ENCODE measurements around the gene KCNK1. TPM values are rescaled to one million over a fixed set of nuclear protein-coding genes. Genes with fewer than 3 reads are reported as not detected.

The KCNK1 gene
- 2.2 TPM for total RNA-seq
- long read RNA-seq, transcript KCNK1-202 (3 exons, 2,161 nt) = major isoform, 6 of 7 reads
- long read RNA-seq, partial matches to known transcripts = 0 of 7 reads
- long read RNA-seq, other reads (novel, unspliced or antisense) = 1 of 7 reads

GRCh38 chr1:233613252-233614172 is at the start of gene KCNK1:
KCNK1 (plus strand) TSS chr1:233614106; CDS start chr1:233614172, 66 bp downstream.
- DNase-seq (ENCODE audit: low spot score) = no peak

DNA sequence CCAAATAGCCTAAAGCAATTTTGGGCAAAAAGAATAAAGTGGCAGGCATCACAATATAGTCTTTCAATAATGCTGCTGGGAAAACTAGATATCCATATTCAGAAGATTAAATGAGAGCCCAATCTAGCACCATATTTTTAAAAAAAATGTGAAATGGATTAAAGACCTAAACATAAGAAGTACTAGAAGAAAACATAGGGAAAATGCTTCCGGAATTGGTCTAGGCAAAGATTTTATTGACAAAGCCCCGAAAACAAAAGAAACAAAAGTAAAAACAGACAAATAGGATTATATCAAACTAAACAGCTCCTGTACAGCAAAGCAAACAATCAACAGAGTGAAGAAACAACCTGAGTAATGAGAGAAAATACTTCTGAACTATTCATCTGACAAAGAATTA is 48.6 kb upstream of the KCNK1 start:
- no peak for DNase-seq (ENCODE audit: low spot score)

DNA sequence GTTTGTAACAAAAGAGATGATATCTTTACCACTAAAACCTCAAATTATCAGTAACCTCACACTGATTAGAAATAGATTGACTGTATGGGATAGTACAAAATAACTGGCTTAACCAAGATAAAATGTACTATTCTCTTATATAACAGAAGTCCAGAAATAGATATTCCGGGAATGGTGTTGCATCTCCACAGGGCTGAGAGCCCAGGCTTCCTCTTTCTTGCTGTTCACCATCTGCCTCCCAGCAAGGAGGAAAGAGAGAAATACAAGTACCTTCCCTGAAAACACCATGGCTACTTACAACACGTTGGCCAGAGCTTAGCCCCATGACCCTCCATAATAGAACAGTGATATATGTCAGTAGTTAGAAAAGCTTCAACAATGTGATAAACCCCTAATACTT is 47.0 kb upstream of the KCNK1 start:
- no peak for DNase-seq (ENCODE audit: low spot score)

DNA sequence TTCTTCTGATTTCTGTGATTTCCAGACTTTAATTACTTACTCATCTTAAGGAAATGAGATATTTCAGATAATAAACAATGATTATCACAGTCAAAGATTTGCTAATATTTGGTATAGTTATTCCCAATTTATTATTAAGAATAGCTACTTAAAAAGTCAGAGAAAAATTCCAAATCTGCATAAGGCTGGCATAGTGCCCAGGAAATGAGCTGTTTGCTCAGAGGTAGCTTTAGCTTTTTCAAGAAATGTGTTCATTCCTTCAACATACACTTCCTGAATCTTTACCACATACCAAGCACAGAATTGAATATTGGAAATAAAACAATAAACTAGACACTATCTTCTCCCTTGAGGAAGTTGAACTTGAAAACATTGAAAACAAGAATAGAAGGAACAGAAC is 44.3 kb upstream of the KCNK1 start:
- DNase-seq (ENCODE audit: low spot score) = no peak

GRCh38 chr1:233570216-233570615 is 43.7 kb upstream of the KCNK1 start:
- no peak for DNase-seq (ENCODE audit: low spot score)

- no peak for DNase-seq (ENCODE audit: low spot score)
These were observed 43.2 kb upstream of the KCNK1 start for GRCh38 chr1:233570706-233571105.

DNA sequence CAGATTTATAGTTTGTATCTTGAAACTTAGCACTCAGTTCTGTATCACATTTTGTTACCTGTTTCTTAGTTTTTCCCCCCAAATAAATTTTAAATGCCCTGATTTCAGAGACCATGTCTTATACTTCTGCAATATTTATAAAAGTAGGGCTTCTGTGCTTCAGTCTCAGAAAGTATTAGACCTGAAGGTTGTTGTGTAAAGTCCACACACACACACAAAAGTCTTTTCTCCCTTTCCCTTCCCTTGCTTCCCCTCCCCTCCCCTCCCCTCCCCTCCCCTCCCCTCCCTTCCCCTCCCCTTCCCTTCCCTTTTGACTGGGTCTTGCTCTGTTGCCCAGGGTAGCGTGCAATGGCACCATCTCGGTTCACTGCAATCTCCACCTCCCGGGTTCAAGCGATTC is 41.0 kb upstream of the KCNK1 start:
- no peak for DNase-seq (ENCODE audit: low spot score)

DNA sequence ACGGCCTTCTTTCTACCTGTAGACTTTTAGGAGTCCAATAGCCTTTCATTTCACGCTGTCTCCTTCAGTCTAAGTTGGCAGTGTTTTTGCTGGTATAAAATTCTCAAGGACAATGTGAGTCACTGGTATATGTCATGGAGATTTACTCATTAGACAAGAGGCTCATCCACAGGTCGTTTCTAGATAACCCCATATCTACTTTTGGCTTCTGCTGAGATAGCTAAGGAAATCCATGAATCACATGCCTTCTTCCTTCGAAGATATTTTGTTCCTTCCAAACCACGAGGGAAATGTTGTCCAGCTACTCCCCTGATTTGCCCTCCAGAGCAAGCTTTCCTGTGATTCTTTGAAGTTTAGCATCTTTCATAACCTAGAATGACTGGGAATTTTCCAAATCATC is 38.5 kb upstream of the KCNK1 start:
- DNase-seq (ENCODE audit: low spot score) = no peak

GRCh38 chr1:233582439-233582838 is 31.5 kb upstream of the KCNK1 start:
- DNase-seq (ENCODE audit: low spot score) = no peak

DNA sequence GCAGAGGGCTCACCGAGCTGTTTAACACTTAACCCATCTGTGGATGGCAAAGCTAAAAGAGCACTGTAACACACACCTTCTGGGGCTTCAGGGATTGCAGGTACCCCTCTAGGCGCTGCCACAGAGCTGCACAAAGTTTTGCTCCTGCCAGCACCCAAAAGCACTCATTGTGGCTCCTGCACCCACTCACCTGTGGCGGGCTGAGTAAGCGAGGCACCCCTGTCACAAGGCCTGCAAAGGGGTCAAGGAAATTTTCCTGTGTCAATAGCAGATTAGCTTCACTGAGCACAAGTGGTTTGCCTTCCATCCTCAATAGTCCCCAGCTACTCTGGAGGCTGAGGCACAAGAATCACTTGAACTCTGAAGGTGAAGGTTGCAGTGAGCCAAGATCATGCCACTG is 29.5 kb upstream of the KCNK1 start:
- no peak for DNase-seq (ENCODE audit: low spot score)

DNA sequence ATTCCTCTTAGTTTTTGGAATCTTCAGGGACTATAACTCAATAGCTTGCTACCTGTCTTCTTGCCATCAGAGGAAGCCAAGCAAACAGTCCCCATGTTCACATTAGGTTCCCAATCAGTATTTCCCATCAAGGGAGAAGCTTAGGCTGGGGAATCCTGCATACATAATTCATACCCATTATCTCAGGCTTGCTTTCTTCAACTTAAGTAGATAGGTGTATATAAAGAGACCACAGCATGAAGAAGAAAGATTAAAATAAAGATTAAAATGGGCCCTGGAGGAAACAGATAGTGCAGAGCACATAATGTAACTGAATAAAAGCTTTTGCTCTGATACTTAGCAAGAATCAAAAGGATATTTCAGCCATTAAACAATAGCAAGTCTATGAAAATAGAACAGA is 29.0 kb upstream of the KCNK1 start:
- DNase-seq (ENCODE audit: low spot score) = no peak

DNA sequence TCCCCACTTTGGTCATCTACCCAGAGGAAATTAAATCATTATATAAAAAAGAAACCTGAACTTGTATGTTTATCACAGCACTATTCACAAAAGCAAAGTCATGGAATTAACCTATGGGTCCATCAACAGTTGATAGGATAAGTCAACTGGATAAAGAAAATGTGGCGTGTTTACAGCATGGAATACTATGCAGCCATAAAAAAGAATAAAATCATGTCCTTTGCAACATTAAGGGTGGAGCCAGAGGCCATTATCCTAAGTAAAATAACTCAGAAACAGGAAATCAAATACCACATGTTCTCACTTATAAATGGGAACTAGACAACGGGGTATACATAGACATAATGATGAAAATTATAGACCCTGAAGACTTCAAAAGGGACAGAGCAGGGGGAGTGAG is 27.6 kb upstream of the KCNK1 start:
- DNase-seq (ENCODE audit: low spot score) = no peak

DNA sequence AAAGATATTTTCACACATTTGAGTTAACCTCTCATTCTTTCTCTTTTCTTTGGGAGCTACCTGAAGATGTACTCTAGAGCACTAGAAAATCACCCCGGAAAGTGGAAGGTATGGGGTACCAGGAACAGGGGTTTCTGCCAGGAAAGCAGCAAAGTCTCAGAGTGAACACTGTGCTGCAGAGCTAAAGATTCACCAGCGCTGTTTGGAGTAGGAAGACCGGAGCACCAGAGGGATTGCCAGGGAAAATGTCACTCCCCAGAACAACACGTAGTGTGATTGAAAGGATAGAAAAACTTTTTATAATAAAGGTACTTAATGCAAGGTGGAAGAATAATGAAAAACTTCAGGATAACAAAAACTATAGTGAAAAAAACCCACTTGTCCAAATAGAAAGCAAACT is 26.7 kb upstream of the KCNK1 start:
- DNase-seq (ENCODE audit: low spot score) = no peak

GRCh38 chr1:233587958-233588799 is 25.7 kb upstream of the KCNK1 start:
- no peak for DNase-seq (ENCODE audit: low spot score)

GRCh38 chr1:233597489-233597901 is 16.4 kb upstream of the KCNK1 start:
- no peak for DNase-seq (ENCODE audit: low spot score)

DNA sequence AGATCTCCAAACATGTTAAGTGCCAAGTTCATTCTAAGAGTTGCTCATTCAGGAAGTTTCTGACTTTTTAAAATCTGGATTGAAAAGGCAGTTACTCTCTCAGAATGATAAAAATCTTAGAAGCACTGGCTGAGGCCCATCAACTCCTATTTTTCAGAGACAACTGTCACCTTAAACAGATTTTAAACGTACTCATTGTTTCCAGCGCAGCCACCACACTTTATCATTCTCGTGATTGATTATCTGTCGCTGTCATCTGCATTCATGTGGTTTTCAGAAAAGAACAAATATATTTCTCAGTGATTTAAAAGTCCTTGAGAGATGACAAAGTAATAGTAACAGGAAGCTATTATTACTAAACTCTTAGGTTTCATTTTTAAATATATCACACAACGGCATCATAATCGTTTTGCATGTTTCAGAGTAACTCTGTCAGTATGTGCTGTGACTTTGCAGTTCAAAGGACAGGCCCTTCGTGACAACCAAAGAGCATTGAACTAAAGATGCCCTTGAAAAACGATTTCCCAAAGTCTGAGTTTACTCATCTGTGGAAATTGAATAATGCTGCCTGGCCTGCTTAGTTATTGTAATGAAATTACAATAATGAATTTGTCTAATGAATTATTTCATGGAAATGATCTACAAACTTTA is 14.9 kb upstream of the KCNK1 start:
- no peak for DNase-seq (ENCODE audit: low spot score)

DNA sequence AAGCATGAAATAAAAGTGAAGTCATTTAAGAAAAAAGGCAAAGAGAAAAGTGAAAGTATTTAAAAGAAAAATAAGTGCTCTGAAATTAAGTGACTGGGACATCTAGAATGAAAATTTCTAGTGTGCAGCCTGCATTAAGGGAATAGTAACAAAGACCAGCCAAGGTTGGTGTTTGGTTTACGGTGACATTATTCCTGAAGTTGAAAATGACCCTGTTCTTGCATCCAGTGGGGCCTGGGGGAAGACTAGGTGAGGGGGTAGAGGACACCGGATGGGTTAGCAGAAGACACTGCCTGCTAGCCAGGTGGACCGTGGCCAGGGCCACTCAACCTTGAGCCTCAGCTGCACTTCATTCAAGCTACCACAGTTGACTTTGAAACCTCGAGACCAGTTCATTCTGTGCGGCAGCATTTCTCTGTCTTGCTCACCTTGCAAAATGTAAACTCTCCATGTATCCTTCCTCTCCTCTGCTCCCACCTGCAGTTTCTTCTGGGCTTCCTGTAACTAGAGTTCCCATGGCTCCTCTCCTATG is 14.3 kb upstream of the KCNK1 start:
- DNase-seq (ENCODE audit: low spot score) = no peak

DNA sequence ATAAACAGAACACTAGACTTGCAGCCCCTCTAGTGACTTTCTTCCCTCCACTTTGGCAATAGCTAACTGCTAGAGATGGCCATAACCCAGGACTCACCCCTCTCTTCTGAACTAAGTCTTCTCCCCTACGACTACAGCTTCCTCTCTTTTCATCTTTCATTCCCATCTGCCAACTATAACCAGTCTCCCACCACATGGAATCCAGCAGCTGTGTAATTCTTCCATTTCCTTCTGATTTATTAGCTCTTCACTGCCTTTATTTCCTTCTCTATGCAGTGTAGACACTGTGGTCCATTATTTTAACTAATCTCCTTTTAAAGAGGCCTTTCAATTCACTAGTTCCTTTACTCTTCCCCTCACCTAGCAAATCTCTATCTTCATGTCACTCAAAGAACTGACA is 13.4 kb upstream of the KCNK1 start:
- DNase-seq (ENCODE audit: low spot score) = no peak

DNA sequence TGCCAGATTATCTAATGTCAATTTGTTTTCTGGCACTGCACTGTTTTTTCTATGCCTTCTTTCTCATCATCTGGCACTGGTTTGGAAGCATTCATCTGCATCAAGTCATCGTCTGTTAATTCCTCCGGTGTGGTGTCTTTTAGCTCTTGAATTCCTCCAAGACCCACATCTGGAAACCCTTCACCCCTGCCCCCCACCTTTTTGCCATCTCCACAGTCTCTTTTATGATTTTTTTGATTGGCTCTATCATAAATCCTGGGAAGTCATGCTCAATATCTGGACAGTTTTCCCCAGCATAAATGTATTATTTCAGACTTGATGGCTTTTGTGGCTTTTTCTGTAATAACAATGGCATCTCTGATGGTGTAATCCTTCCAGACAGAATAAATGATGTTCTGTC is 10.4 kb upstream of the KCNK1 start:
- no peak for DNase-seq (ENCODE audit: low spot score)

- DNase-seq (ENCODE audit: low spot score) = no peak
These were observed 8.7 kb upstream of the KCNK1 start for GRCh38 chr1:233605205-233605604.

GRCh38 chr1:233606813-233607212 is 7.1 kb upstream of the KCNK1 start:
- DNase-seq (ENCODE audit: low spot score) = no peak
